ENCODE data around the gene ZBED2.

DNA sequence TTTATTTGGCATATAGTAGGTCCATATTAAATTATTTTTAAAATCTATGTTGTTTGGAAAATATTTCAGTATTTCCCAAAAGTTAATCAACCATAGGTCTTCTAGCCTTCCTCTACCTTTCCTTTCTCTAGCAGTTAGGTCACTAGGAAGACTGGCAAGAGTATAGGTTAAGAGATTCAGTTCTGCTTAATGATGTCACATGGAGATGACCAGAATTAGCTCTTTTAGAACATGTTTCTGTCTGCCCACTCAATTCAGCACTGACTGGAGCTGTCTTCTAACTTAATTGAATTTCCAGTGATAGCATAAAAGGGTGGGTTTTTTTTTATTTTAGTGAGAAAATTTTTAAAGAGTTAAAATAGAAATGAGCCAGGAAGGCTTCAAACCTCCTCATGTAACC, 23.8 kb upstream of the ZBED2 start:
- TF ChIP-seq, protein P1, sequence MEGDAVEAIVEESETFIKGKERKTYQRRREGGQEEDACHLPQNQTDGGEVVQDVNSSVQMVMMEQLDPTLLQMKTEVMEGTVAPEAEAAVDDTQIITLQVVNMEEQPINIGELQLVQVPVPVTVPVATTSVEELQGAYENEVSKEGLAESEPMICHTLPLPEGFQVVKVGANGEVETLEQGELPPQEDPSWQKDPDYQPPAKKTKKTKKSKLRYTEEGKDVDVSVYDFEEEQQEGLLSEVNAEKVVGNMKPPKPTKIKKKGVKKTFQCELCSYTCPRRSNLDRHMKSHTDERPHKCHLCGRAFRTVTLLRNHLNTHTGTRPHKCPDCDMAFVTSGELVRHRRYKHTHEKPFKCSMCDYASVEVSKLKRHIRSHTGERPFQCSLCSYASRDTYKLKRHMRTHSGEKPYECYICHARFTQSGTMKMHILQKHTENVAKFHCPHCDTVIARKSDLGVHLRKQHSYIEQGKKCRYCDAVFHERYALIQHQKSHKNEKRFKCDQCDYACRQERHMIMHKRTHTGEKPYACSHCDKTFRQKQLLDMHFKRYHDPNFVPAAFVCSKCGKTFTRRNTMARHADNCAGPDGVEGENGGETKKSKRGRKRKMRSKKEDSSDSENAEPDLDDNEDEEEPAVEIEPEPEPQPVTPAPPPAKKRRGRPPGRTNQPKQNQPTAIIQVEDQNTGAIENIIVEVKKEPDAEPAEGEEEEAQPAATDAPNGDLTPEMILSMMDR (IDR thresholded peaks at IDR 0.05): no peak
- TF ChIP-seq POLR2A (IDR thresholded peaks at IDR 0.05): no peak

Measured in body of pancreas (tissue), 4 donors.